HepG2 (cell line): ENCODE measurements around the gene CCDC33. TPM values are rescaled to one million over a fixed set of nuclear protein-coding genes. Genes with fewer than 3 reads are reported as not detected.

ENCODE experiments used
- CHD2 ChIP-seq: IDR thresholded peaks from 2 replicates; pipeline ENCODE4 v1.6.1; 2011; ENCODE audit warnings: low read depth, low read length, improper control_type of control experiment
- EED ChIP-seq: sonication (generic); formaldehyde crosslinking; IDR thresholded peaks from 2 replicates; pipeline ENCODE4 v1.5.0; 2020; ENCODE audit warnings: mild to moderate bottlenecking, missing genetic modification reagents
- HNRNPLL ChIP-seq: fragments of 200-400 bp; formaldehyde crosslinking; IDR thresholded peaks from 2 replicates; pipeline ENCODE4 v1.6.1; 2017; ENCODE audit warnings: mild to moderate bottlenecking, low read depth, low read length; ENCODE audit not compliant: poor library complexity, severe bottlenecking
- IRX3 ChIP-seq: sonication (generic); formaldehyde crosslinking; IDR thresholded peaks from 2 replicates; pipeline ENCODE4 v1.8.1; 2023; ENCODE audit warnings: mild to moderate bottlenecking, low read depth, missing genetic modification reagents, borderline replicate concordance
- MIXL1 ChIP-seq: IDR thresholded peaks from 2 replicates; pipeline ENCODE4 v1.6.1; 2016
- NR2F2 ChIP-seq: IDR thresholded peaks from 2 replicates; pipeline ENCODE4 v1.6.1; 2012; ENCODE audit warnings: low read depth, inconsistent platforms, borderline replicate concordance
- TAF1 ChIP-seq: sonication (generic); formaldehyde crosslinking; IDR thresholded peaks from 2 replicates; pipeline ENCODE4 v1.4.0; 2020; ENCODE audit warnings: missing genetic modification reagents
- ZNF12 ChIP-seq: sonication (generic); formaldehyde crosslinking; IDR thresholded peaks from 2 replicates; pipeline ENCODE4 v1.5.0; 2020; ENCODE audit warnings: missing genetic modification reagents
- ZNF337 ChIP-seq: sonication (generic); formaldehyde crosslinking; IDR thresholded peaks from 2 replicates; pipeline ENCODE4 v1.5.1; 2020; ENCODE audit warnings: missing genetic modification reagents, low read depth, mild to moderate bottlenecking, borderline replicate concordance
- ZNF713 ChIP-seq: sonication (generic); formaldehyde crosslinking; IDR thresholded peaks from 2 replicates; pipeline ENCODE4 v1.4.0; 2020; ENCODE audit warnings: mild to moderate bottlenecking, missing genetic modification reagents
- ZNF75D ChIP-seq: sonication (generic); formaldehyde crosslinking; IDR thresholded peaks from 2 replicates; pipeline ENCODE4 v1.8.1; 2023; ENCODE audit warnings: missing genetic modification reagents, mild to moderate bottlenecking, borderline replicate concordance
- polyA plus RNA-seq, 8 experiments: library from polyadenylated mRNA; depleted of rRNA in 3 of 8; stranded (reverse) in 7 of 8; unstranded in 1 of 8; fragments of >200 nt; fragmentation: Illumina TruSeq in 4 of 8; extraction: Trizol in 4 of 8; gene quantifications; 2 replicates each; pipeline versions ENCODE4 v1.2.1 to v1.2.3, GENCODE V29; 2011 to 2016; ENCODE audit warnings: low read depth in 4 of 8, missing spikeins in 1 of 8, mixed read lengths in 1 of 8; ENCODE audit not compliant: insufficient read depth in 1 of 8
- total RNA-seq, 5 experiments: library from RNA; depleted of rRNA; stranded (reverse); fragments of >200 nt; fragmentation: Illumina TruSeq; extraction: Trizol; gene quantifications; 2 replicates each; pipeline ENCODE4 v1.2.3, GENCODE V29; 2016; ENCODE audit warnings: low read depth in 1 of 5
- TF ChIP-seq, protein P1 (sequence below): sonication (generic); formaldehyde crosslinking; IDR thresholded peaks from 2 replicates; pipeline ENCODE4 v1.9.0; 2021; ENCODE audit warnings: missing genetic modification reagents, mild to moderate bottlenecking, borderline replicate concordance
- TF ChIP-seq, protein P2 (sequence below): sonication (generic); formaldehyde crosslinking; IDR thresholded peaks from 2 replicates; pipeline ENCODE4 v1.4.0; 2020; ENCODE audit warnings: missing genetic modification reagents
- TF ChIP-seq, protein P3 (sequence below): sonication (generic); formaldehyde crosslinking; IDR thresholded peaks from 2 replicates; pipeline ENCODE4 v1.5.1; 2020; ENCODE audit warnings: mild to moderate bottlenecking, missing genetic modification reagents, borderline replicate concordance
- TF ChIP-seq, protein P4 (sequence below): IDR thresholded peaks from 2 replicates; pipeline ENCODE4 v1.6.1; 2016
- TF ChIP-seq, protein P5 (sequence below): sonication (generic); formaldehyde crosslinking; IDR thresholded peaks from 2 replicates; pipeline ENCODE4 v1.4.0; 2020; ENCODE audit warnings: missing genetic modification reagents, borderline replicate concordance

CCDC33 gene
- total and polyA plus RNA-seq, 2 of the 13 experiments (the other 11 are each of a cell fraction or from before 2014, with no cell fraction given): 0.30 TPM; not detected in 1

DNA sequence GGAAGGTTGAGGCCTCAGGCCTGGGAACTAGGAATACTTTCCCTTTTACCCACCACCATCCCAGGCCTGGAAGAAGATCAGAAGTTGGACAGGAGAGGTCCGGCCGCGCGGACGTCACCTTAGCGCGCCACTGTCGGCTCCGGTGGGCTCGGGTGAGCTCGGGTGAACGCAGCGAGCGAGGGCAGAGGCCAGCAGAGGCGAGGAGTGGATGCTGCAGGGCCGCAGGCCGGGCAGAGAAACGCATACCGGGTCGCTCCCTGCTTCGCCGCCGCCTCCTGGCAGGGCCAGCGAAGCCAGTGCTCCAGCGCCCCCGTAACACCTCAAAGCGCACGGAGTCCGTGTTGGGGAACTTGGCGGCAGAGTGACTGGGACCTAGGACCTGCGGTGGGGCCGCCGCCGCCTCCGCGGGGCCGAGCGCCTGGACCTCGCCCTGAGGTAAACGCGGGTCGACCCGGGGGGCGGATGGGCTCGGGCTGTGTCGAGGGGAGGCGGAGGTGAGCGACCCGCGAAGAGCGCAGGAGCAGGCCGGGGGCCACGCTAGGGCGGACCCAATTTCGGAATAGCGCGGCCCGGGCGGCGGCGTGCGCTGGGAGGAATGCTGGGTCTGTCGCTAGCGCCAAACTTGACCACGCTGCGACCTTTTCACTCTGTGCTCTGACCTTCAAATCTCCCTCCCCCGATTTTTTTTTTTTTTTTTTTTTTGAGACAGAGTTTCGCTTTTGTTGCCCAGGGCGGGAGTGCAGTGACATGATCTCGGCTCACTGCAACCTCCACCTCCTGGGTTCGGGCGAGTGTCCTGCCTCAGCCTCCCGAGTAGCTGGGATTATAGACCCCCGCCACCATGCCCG is 129.7 kb downstream of the CCDC33 start (continued):
- TF ChIP-seq, protein P1, sequence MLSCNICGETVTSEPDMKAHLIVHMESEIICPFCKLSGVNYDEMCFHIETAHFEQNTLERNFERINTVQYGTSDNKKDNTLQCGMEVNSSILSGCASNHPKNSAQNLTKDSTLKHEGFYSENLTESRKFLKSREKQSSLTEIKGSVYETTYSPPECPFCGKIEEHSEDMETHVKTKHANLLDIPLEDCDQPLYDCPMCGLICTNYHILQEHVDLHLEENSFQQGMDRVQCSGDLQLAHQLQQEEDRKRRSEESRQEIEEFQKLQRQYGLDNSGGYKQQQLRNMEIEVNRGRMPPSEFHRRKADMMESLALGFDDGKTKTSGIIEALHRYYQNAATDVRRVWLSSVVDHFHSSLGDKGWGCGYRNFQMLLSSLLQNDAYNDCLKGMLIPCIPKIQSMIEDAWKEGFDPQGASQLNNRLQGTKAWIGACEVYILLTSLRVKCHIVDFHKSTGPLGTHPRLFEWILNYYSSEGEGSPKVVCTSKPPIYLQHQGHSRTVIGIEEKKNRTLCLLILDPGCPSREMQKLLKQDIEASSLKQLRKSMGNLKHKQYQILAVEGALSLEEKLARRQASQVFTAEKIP (CRISPR knock-in tag): no peak
- no peak for TF ChIP-seq CHD2
- TF ChIP-seq ZNF12 (CRISPR knock-in tag): no peak
- no peak for TF ChIP-seq ZNF713 (CRISPR knock-in tag)
- TF ChIP-seq IRX3 (CRISPR knock-in tag): 0 out of 2 replicates have a peak, but pooled peaks have one; percentile 45
- TF ChIP-seq NR2F2: no peak
- peak; percentile 76 for TF ChIP-seq TAF1 (CRISPR knock-in tag)
- TF ChIP-seq, protein P2, sequence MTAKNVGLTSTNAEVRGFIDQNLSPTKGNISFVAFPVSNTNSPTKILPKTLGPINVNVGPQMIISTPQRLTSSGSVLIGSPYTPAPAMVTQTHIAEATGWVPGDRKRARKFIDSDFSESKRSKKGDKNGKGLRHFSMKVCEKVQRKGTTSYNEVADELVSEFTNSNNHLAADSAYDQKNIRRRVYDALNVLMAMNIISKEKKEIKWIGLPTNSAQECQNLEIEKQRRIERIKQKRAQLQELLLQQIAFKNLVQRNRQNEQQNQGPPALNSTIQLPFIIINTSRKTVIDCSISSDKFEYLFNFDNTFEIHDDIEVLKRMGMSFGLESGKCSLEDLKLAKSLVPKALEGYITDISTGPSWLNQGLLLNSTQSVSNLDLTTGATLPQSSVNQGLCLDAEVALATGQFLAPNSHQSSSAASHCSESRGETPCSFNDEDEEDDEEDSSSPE: no peak; the same call in 1 of the 2 replicates
- no peak for TF ChIP-seq EED (CRISPR knock-in tag)
- TF ChIP-seq, protein P3, sequence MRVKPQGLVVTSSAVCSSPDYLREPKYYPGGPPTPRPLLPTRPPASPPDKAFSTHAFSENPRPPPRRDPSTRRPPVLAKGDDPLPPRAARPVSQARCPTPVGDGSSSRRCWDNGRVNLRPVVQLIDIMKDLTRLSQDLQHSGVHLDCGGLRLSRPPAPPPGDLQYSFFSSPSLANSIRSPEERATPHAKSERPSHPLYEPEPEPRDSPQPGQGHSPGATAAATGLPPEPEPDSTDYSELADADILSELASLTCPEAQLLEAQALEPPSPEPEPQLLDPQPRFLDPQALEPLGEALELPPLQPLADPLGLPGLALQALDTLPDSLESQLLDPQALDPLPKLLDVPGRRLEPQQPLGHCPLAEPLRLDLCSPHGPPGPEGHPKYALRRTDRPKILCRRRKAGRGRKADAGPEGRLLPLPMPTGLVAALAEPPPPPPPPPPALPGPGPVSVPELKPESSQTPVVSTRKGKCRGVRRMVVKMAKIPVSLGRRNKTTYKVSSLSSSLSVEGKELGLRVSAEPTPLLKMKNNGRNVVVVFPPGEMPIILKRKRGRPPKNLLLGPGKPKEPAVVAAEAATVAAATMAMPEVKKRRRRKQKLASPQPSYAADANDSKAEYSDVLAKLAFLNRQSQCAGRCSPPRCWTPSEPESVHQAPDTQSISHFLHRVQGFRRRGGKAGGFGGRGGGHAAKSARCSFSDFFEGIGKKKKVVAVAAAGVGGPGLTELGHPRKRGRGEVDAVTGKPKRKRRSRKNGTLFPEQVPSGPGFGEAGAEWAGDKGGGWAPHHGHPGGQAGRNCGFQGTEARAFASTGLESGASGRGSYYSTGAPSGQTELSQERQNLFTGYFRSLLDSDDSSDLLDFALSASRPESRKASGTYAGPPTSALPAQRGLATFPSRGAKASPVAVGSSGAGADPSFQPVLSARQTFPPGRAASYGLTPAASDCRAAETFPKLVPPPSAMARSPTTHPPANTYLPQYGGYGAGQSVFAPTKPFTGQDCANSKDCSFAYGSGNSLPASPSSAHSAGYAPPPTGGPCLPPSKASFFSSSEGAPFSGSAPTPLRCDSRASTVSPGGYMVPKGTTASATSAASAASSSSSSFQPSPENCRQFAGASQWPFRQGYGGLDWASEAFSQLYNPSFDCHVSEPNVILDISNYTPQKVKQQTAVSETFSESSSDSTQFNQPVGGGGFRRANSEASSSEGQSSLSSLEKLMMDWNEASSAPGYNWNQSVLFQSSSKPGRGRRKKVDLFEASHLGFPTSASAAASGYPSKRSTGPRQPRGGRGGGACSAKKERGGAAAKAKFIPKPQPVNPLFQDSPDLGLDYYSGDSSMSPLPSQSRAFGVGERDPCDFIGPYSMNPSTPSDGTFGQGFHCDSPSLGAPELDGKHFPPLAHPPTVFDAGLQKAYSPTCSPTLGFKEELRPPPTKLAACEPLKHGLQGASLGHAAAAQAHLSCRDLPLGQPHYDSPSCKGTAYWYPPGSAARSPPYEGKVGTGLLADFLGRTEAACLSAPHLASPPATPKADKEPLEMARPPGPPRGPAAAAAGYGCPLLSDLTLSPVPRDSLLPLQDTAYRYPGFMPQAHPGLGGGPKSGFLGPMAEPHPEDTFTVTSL (CRISPR knock-in tag): no peak
- no peak for TF ChIP-seq ZNF337 (CRISPR knock-in tag)
- no peak for TF ChIP-seq MIXL1 (CRISPR knock-in tag)
- no peak for TF ChIP-seq ZNF75D (CRISPR knock-in tag)
- TF ChIP-seq, protein P4, sequence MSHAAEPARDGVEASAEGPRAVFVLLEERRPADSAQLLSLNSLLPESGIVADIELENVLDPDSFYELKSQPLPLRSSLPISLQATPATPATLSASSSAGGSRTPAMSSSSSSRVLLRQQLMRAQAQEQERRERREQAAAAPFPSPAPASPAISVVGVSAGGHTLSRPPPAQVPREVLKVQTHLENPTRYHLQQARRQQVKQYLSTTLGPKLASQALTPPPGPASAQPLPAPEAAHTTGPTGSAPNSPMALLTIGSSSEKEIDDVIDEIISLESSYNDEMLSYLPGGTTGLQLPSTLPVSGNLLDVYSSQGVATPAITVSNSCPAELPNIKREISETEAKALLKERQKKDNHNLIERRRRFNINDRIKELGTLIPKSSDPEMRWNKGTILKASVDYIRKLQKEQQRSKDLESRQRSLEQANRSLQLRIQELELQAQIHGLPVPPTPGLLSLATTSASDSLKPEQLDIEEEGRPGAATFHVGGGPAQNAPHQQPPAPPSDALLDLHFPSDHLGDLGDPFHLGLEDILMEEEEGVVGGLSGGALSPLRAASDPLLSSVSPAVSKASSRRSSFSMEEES (CRISPR knock-in tag): no peak
- peak; percentile 92 for TF ChIP-seq HNRNPLL
- TF ChIP-seq, protein P5, sequence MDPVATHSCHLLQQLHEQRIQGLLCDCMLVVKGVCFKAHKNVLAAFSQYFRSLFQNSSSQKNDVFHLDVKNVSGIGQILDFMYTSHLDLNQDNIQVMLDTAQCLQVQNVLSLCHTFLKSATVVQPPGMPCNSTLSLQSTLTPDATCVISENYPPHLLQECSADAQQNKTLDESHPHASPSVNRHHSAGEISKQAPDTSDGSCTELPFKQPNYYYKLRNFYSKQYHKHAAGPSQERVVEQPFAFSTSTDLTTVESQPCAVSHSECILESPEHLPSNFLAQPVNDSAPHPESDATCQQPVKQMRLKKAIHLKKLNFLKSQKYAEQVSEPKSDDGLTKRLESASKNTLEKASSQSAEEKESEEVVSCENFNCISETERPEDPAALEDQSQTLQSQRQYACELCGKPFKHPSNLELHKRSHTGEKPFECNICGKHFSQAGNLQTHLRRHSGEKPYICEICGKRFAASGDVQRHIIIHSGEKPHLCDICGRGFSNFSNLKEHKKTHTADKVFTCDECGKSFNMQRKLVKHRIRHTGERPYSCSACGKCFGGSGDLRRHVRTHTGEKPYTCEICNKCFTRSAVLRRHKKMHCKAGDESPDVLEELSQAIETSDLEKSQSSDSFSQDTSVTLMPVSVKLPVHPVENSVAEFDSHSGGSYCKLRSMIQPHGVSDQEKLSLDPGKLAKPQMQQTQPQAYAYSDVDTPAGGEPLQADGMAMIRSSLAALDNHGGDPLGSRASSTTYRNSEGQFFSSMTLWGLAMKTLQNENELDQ (CRISPR knock-in tag): no peak
